ENCODE results near the gene KLHL29. TPM values are rescaled to one million over a fixed set of nuclear protein-coding genes. Genes with fewer than 3 reads are reported as not detected.

The KLHL29 gene
- total RNA-seq, 2 experiments from 2014 or later = 4.1 to 4.4 TPM

DNA sequence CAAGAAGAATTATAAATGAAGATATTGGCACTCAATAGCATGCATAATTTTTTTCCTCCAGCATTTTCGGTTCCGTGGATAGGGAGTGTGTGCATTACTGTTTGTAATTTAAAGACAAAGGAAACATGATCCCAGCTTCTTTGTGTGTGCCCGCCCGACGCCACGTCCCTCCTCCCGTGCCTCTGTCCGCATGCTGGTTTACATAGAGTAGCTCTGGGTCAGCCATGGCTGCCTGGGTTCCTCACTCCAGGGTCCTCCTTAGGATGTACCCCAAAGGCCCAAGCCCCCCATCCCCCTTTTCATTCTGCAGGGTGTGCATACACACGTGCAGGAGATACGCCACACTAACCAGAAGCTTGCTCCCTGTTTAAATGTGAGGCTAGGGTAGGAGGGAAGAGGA lies 214.7 kb downstream of the KLHL29 start:
- ChIA-PET CTCF (no interaction called here), POLR2A (no interaction called here)
- ATAC-seq (no peak), DNase-seq (no peak)
- Mint-ChIP-seq H3K27me3 (ENCODE audit: low read depth) (peaks cover 4% of the 10 kb centered on the region), H3K36me3 (ENCODE audit: low read depth) (no peaks in the 10 kb centered on the region), H3K4me3 (no peak overlapping the region), H3K27ac (no peak overlapping the region), H3K9me3 (ENCODE audit: insufficient read depth) (no peaks in the 10 kb centered on the region), H3K4me1 (ENCODE audit: low read depth) (peaks cover 3% of the 10 kb centered on the region)

DNA sequence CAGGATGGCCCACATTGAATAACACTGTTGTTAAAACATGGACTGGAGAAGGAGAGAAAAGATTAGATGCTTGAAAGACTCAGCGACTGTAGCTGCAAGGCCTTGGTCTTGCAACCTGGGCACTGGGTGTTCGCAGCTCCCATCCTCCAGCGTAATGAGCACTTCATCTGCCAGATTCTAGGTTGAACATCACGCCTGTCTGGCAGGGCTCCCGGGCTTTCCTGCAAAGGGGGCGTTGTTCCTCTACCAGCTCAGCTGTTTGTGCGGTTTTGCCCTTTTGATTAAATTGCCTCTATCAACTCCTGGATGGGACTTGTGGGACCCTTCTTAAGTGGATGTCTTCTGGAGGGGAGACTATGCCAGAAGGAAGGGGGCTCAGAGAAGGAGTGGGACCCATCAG lies 215.4 kb downstream of the KLHL29 start:
- no peaks in the 10 kb centered on the region for H3K36me3 Mint-ChIP-seq (ENCODE audit: low read depth)

DNA sequence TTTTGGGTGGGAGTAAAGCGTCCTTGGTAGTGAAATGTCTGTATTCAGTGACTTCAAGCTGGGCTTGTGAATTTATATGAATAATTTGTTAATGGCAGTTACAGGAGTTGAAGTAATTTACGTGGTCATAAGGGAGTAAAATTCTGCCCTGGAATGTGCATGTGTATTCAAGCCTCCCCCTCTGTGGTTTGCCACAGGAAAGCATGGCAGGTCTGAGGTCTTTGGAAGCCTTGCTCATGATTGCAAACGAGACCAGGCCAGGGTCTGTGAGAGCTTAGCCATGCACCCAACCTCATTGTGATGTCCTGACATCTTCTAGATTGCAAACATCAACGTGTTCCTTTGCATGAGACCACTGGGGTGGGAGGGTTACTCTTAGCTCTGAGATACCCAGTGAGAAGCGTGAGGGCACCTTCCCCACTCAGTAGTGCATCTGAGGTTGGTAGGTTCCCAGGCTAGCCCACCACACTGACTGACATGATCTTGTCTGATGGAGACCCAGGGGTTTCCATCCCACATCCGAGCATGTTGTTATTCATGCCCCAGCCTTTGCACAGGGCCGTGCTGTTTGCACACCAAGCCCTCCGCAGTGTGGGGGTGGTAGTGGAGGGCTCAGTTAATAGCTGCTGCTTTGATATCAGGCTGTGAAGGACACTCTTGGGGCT lies 216.5 kb downstream of the KLHL29 start:
- ATAC-seq = no peak
- H3K36me3 Mint-ChIP-seq (ENCODE audit: low read depth) = peaks cover 2% of the 10 kb centered on the region

More for the DNA sequence above, 215.4 kb downstream of the KLHL29 start:
- ChIA-PET CTCF (no interaction called here), POLR2A (no interaction called here)
- no peaks in the 10 kb centered on the region for H3K9me3 Mint-ChIP-seq (ENCODE audit: insufficient read depth)
- no peak overlapping the region for H3K4me3 Mint-ChIP-seq
- peaks cover 2% of the 10 kb centered on the region for H3K27me3 Mint-ChIP-seq (ENCODE audit: low read depth)
- DNase-seq (no peak), ATAC-seq (no peak)
- peaks cover 3% of the 10 kb centered on the region for H3K4me1 Mint-ChIP-seq (ENCODE audit: low read depth)
- H3K27ac Mint-ChIP-seq = no peak overlapping the region

DNA sequence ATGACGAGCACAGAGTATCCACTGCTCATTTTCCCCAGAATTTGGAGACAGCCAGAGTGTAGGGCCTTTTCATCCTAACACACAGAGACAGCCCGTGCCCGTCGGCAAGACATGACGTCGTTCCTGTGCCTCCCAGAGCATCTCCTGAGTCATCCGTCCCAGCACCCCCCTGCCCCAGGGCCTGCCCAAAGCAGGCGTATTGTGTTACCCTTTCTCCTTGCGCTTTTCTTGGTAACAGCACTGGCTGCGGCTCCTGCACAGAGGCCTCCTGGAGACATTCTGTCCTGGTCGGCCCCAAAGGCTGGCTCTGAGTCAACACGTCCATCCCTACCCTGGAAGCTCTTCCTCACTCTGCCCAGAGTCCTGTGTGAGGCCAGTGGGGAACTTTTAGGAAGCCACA lies 217.1 kb downstream of the KLHL29 start:
- Mint-ChIP-seq H3K4me3 (no peak overlapping the region), H3K9me3 (ENCODE audit: insufficient read depth) (no peaks in the 10 kb centered on the region), H3K27ac (no peak overlapping the region), H3K27me3 (ENCODE audit: low read depth) (no peaks in the 10 kb centered on the region), H3K36me3 (ENCODE audit: low read depth) (peaks cover 3% of the 10 kb centered on the region), H3K4me1 (ENCODE audit: low read depth) (peaks cover 3% of the 10 kb centered on the region)
- no peak for ATAC-seq
- DNase-seq = no peak
- ChIA-PET POLR2A (no interaction called here), CTCF (no interaction called here)

More for the DNA sequence above, 216.5 kb downstream of the KLHL29 start:
- no peaks in the 10 kb centered on the region for H3K9me3 Mint-ChIP-seq (ENCODE audit: insufficient read depth)
- H3K4me1 Mint-ChIP-seq (ENCODE audit: low read depth) = peaks cover 3% of the 10 kb centered on the region
- ChIA-PET CTCF (no interaction called here), POLR2A (no interaction called here)
- no peak overlapping the region for H3K4me3 Mint-ChIP-seq
- no peak overlapping the region for H3K27ac Mint-ChIP-seq
- no peaks in the 10 kb centered on the region for H3K27me3 Mint-ChIP-seq (ENCODE audit: low read depth)
- no peak for DNase-seq

DNA sequence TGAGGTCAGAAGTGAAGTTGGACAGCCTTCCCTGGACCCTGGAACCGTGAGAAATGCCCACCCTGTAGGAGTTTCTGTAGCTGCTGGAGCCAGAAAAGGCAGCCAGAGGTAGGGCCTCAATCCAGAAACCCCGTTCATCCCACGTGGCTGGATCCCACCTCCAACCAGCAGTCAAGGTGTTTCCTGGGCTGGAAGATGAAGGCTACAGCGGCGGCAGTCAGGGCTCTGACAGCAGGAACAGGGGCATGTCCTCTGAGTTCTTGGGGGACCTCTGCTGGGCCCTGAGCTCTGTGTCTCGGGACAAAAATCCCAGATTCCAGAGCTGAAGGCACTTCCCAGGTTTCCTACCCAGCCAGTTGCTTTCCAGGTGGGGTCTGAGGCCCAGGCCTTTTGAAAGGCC lies 218.2 kb downstream of the KLHL29 start:
- ATAC-seq = no peak
- H3K9me3 Mint-ChIP-seq (ENCODE audit: insufficient read depth) = no peaks in the 10 kb centered on the region
- peaks cover 3% of the 10 kb centered on the region for H3K4me1 Mint-ChIP-seq (ENCODE audit: low read depth)
- DNase-seq = no peak
- peaks cover 7% of the 10 kb centered on the region for H3K27me3 Mint-ChIP-seq (ENCODE audit: low read depth)
- H3K36me3 Mint-ChIP-seq (ENCODE audit: low read depth) = peaks cover 3% of the 10 kb centered on the region
- POLR2A ChIA-PET = no interaction called here
- no peak overlapping the region for H3K27ac Mint-ChIP-seq
- CTCF ChIA-PET = no interaction called here
- H3K4me3 Mint-ChIP-seq = no peak overlapping the region

DNA sequence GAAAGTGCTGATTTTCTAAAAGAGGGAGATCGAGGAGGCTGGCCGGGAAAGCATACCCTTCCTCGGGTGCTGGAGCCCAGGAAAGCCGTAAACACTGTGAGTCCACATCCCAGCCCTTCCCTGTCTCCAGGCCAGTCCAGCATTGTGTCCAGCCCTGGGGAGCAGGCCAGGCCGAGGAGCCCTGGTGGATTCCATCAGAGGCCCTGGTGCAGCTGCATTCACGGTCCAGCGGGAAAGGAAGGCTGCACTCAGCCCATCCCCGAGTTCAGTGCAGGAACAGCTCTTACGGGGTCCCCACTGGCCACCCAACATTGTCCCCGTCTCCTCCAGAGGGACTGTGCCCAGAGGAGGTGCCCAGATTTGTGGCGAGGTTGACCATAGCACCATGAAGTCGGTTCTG lies 218.6 kb downstream of the KLHL29 start:
- H3K36me3 Mint-ChIP-seq (ENCODE audit: low read depth) = peaks cover 3% of the 10 kb centered on the region
- CTCF ChIA-PET = no interaction called here
- H3K4me1 Mint-ChIP-seq (ENCODE audit: low read depth) = peaks cover 3% of the 10 kb centered on the region
- no peak overlapping the region for H3K4me3 Mint-ChIP-seq
- no peak overlapping the region for H3K27ac Mint-ChIP-seq
- POLR2A ChIA-PET = no interaction called here
- no peak for DNase-seq
- peaks cover 9% of the 10 kb centered on the region for H3K27me3 Mint-ChIP-seq (ENCODE audit: low read depth)
- no peak for ATAC-seq
- H3K9me3 Mint-ChIP-seq (ENCODE audit: insufficient read depth) = no peaks in the 10 kb centered on the region

DNA sequence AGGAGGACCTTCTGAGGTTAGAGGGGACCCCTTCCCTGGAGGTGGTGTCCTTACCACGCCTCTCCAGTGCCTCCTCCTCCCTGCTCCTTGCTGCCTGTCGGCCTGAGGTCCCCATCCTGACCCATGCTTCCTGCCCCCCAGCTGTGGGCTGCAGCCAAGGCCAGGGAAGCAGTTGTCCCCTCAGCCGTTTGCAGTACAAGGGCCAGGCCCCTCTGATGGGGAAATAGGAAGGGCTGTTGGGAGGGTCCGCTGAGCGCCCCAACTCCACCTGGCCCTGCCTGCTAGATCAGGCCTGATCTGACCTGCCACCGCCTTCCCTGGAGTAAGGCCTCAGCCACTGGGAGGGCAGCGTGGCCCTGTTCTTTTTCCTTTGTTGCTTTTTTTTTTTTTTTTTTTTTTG lies 219.8 kb downstream of the KLHL29 start:
- no peak for ATAC-seq
- H3K4me3 Mint-ChIP-seq = no peak overlapping the region
- CTCF ChIA-PET = no interaction called here

DNA sequence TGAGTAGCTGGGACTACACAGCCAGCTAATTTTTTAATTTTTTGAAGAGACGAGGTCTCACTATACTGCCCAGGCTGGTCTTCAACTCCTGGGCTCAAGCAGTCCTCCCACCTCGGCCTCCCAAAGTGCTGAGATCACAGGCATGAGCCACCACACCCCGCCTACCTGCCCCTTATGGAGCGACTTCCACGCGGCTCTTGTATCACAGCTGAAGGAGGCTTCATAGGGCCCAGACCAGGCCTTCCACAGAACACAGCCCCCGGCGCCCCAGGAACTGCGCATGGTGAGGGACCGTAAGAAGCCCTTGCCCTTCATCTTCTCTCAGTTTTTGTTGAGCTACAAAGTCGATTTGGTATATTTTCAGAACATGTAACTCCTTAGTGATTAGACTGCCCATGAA lies 220.3 kb downstream of the KLHL29 start:
- DNase-seq (no peak), ATAC-seq (no peak)
- H3K4me3 Mint-ChIP-seq = no peak overlapping the region
- H3K27ac Mint-ChIP-seq = no peak overlapping the region
- H3K36me3 Mint-ChIP-seq (ENCODE audit: low read depth) = peaks cover 3% of the 10 kb centered on the region
- CTCF ChIA-PET = no interaction called here
- H3K4me1 Mint-ChIP-seq (ENCODE audit: low read depth) = peaks cover 13% of the 10 kb centered on the region
- POLR2A ChIA-PET = no interaction called here
- H3K9me3 Mint-ChIP-seq (ENCODE audit: insufficient read depth) = no peaks in the 10 kb centered on the region
- H3K27me3 Mint-ChIP-seq (ENCODE audit: low read depth) = peaks cover 20% of the 10 kb centered on the region

More for the DNA sequence above, 219.8 kb downstream of the KLHL29 start:
- peaks cover 12% of the 10 kb centered on the region for H3K4me1 Mint-ChIP-seq (ENCODE audit: low read depth)
- DNase-seq = no peak
- peaks cover 18% of the 10 kb centered on the region for H3K27me3 Mint-ChIP-seq (ENCODE audit: low read depth)
- no peak overlapping the region for H3K27ac Mint-ChIP-seq
- peaks cover 3% of the 10 kb centered on the region for H3K36me3 Mint-ChIP-seq (ENCODE audit: low read depth)
- POLR2A ChIA-PET = no interaction called here
- no peaks in the 10 kb centered on the region for H3K9me3 Mint-ChIP-seq (ENCODE audit: insufficient read depth)

DNA sequence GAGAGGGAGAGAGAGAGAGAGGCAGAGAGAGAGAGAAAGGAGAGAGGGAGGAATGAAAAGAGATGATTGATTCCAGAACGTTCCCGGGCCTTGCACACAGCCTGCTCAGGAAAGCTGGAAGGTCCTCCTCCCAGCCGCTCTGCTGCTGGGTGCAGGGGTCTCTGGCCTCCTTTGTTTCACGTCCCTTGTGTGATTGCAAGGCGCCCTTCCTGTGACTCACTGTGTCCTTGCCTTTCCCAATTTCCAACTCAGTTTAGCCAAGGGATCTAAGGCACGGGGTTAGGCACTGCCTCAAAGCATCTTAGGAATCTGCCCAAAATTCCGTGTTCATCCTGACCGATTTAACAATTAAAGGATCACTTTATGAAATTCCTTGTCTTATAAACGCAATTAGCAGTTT lies 221.2 kb downstream of the KLHL29 start:
- ATAC-seq = no peak

DNA sequence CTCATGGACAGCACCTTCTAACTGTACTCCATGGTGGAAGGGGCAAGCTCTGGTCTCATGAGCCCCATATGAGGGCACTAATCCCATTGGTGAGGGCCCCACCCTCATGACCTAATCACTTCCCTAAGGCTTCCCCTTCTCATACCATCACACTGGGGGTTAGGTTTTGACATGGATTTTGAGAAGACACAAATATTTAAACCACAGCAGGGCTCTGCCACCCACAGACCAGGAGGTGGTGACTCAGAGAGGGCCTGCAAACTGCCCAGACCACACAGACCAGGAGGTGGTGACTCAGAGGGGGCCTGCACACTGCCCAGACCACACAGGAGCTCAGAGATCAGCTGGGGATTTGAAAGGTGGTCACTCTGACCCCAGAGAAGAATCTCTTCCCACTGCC lies 222.0 kb downstream of the KLHL29 start:
- no peak overlapping the region for H3K27ac Mint-ChIP-seq
- peaks cover 25% of the 10 kb centered on the region for H3K27me3 Mint-ChIP-seq (ENCODE audit: low read depth)
- H3K9me3 Mint-ChIP-seq (ENCODE audit: insufficient read depth) = peaks cover 8% of the 10 kb centered on the region
- ATAC-seq = no peak
- no peak overlapping the region for H3K4me3 Mint-ChIP-seq
- peaks cover 6% of the 10 kb centered on the region for H3K36me3 Mint-ChIP-seq (ENCODE audit: low read depth)
- DNase-seq = no peak
- ChIA-PET POLR2A (interaction anchor here (1.0 kb wide), 1 partner anchor 16 kb away, joined by 3 read pairs; no protein-coding TSS in a partner anchor), CTCF (no interaction called here)
- H3K4me1 Mint-ChIP-seq (ENCODE audit: low read depth) = peaks cover 10% of the 10 kb centered on the region

More for the DNA sequence above, 221.2 kb downstream of the KLHL29 start:
- Mint-ChIP-seq H3K9me3 (ENCODE audit: insufficient read depth) (peaks cover under 1% of the 10 kb centered on the region), H3K27ac (no peak overlapping the region), H3K4me3 (no peak overlapping the region), H3K36me3 (ENCODE audit: low read depth) (peaks cover 3% of the 10 kb centered on the region), H3K4me1 (ENCODE audit: low read depth) (peaks cover 12% of the 10 kb centered on the region), H3K27me3 (ENCODE audit: low read depth) (peaks cover 23% of the 10 kb centered on the region)
- POLR2A ChIA-PET = interaction anchor here (1.0 kb wide), 1 partner anchor 17 kb away, joined by 3 read pairs; no protein-coding TSS in a partner anchor
- CTCF ChIA-PET = no interaction called here
- DNase-seq = no peak

DNA sequence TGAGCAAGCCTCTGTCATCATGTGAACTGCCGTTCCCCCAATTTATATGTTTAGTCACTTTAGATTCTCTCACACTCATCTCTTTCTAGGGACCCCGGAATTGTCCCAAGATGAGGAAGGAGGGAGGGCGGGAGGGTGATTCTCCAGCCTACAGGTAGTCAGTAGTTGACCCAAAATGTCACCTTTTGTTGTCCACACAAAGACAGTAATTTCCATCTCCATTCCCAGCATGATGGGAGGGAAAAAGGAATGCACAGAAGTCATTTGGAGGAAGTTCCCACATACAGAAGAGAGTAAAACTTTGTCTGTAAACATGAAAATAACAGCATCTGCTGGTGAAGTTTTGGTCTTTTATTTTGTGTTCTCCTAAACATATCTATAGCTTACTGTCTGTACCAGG lies 222.9 kb downstream of the KLHL29 start:
- Mint-ChIP-seq H3K4me3 (no peak overlapping the region), H3K27ac (no peak overlapping the region), H3K36me3 (ENCODE audit: low read depth) (peaks cover 7% of the 10 kb centered on the region), H3K27me3 (ENCODE audit: low read depth) (peaks cover 30% of the 10 kb centered on the region), H3K9me3 (ENCODE audit: insufficient read depth) (peaks cover 12% of the 10 kb centered on the region), H3K4me1 (ENCODE audit: low read depth) (peaks cover 11% of the 10 kb centered on the region)
- ATAC-seq (no peak), DNase-seq (no peak)
- ChIA-PET POLR2A (no interaction called here), CTCF (no interaction called here)

DNA sequence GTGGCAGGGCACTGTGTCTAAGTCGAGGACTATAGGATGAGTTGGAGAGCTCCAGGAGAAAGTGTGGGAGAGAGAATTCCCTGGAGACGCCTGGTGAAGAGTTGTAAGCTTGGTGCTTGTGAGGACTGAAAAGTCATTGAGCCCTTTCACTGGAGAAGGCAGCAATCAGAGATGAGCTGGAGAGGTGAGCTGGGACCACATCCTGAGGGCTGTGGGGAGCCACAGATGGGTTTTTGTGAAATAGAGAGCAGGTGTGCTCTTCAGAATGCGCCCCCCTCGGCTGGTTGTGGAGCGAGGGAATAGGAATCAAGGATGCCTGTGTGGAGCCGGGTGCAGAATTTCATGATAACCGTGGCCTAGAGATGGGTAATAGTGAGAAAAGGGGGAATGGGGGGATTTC lies 224.3 kb downstream of the KLHL29 start:
- ATAC-seq = no peak

DNA sequence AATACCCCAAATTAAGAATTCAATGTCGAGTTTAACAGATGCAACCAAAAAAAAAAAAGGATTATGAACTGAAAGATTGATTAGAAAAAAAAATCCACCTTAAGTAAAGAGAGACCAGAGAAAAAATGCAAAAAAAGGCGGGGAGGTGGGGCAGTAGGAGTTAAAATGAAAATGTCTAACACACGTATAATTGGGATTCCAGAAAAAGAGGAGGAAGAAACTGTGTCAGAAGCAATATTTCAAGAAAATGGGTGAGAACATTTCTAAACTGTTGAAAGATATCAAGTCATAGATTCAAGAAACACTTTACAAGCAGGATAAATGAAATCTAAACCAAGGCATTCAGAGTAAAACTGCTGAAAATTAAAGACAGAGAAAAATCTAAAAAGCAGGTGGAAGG lies 226.9 kb downstream of the KLHL29 start:
- Mint-ChIP-seq H3K36me3 (ENCODE audit: low read depth) (peaks cover 4% of the 10 kb centered on the region), H3K4me1 (ENCODE audit: low read depth) (peaks cover 29% of the 10 kb centered on the region), H3K27me3 (ENCODE audit: low read depth) (peaks cover 38% of the 10 kb centered on the region), H3K9me3 (ENCODE audit: insufficient read depth) (peaks cover 12% of the 10 kb centered on the region), H3K4me3 (no peak overlapping the region), H3K27ac (no peak overlapping the region)
- ChIA-PET POLR2A (no interaction called here), CTCF (no interaction called here)
- ATAC-seq (no peak), DNase-seq (no peak)

More for the DNA sequence above, 224.3 kb downstream of the KLHL29 start:
- DNase-seq = peak; percentile 63
- ChIA-PET CTCF (no interaction called here), POLR2A (interaction anchor here (0.7 kb wide), 1 partner anchor 1512 kb away, joined by 3 read pairs; no protein-coding TSS in a partner anchor)
- Mint-ChIP-seq H3K27ac (no peak overlapping the region), H3K36me3 (ENCODE audit: low read depth) (peaks cover 7% of the 10 kb centered on the region), H3K9me3 (ENCODE audit: insufficient read depth) (peaks cover 12% of the 10 kb centered on the region), H3K27me3 (ENCODE audit: low read depth) (peaks cover 34% of the 10 kb centered on the region), H3K4me1 (ENCODE audit: low read depth) (peaks cover 19% of the 10 kb centered on the region), H3K4me3 (no peak overlapping the region)
